ENCODE data around the gene NAALADL2.

Gene NAALADL2

DNA sequence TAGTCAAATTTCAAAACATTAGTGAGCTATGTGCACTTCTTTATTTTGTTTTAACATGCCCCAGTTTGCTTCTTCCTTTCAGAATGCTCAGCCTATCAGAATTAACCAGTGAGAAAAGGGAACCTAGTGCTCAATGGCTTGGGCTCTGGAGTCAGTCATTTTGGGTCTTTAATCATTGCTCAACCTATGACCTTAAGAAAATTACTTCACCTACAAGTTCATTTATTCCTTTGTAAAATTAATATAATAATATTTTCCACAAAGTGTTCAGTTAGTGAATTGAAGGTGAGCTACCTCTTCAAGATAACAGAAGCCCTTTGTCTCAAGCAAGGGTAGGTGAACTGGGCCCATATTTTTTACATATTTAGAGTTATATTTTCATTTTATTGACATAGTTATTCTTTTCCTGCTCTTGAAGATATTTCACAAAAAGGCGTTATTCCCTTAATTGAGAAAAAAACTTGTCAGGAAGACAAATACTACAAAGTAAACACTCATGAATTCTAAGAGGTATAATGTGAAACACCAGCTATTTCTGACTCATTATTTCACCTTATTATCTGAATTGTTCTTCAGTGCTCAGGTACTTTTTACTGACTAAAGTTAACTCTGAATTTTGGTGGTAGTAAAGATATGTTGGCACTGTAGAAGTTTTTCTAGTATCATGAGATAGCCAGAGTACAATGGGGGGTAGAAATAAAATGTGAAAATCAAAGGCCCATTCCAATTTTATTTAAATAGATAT, 415.5 kb downstream of the NAALADL2 start:
- DNase-seq (ENCODE audit: extremely low read depth, low read depth): no peak
- TF ChIP-seq CTCF (IDR thresholded peaks at IDR 0.05; ENCODE audit: low read depth, low read length): no peak

- no peak for DNase-seq (ENCODE audit: extremely low read depth, low read depth)
- no peak for TF ChIP-seq CTCF (IDR thresholded peaks at IDR 0.05; ENCODE audit: low read depth, low read length)
These were observed 419.5 kb downstream of the NAALADL2 start for GRCh38 chr3:175278680-175279079.

DNA sequence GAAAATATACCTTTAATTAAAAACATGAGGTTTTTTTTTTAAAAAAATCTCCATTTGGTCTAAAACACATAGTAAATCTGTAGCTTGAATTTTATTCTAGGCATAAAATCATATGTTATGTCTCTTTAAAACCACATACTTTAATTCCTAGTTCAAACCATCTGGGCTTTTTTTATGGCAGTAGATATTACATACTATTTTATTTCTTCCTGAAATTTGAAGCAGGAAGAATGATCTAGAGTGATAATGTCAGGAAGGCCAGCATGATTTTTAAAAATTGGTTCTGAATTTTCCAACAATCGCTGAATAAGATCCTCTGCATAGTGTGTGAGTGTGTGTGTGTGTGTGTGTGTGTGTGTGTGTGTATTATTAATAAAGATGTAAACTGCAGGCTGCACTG, 420.3 kb downstream of the NAALADL2 start:
- no peak for DNase-seq (ENCODE audit: extremely low read depth, low read depth)
- TF ChIP-seq CTCF (IDR thresholded peaks at IDR 0.05; ENCODE audit: low read depth, low read length): no peak

- no peak for TF ChIP-seq CTCF (IDR thresholded peaks at IDR 0.05; ENCODE audit: low read depth, low read length)
- no peak for DNase-seq (ENCODE audit: extremely low read depth, low read depth)
These were observed 420.8 kb downstream of the NAALADL2 start for GRCh38 chr3:175279911-175280310.

DNA sequence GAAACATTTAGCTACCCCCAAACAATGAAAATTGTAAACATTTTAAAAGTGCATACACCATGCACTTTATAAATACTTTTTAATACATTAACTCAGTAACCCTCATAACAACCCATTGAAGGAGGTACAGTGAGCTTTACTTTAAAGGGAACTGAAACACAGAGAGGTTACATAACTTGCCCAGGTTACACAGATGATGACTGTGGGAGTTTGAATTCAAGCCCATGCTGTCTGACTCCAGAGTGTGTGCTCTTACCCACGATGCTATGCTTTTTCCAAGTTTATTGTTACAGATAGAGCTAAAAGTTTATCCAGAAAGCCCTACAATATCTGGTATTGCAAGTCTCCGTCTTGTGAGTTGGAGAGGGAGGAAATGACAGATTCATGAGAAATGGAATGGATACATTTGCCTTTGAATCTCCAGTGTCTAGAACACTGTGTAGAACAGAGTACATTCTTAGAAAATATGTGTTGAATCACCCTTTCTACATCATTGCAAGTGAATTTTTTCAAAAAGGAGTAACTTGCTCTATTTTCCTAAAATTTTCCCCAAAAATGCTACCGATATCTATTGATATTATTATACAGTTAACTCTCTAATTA, 428.3 kb downstream of the NAALADL2 start:
- TF ChIP-seq CTCF (IDR thresholded peaks at IDR 0.05; ENCODE audit: low read depth, low read length): no peak
- DNase-seq (ENCODE audit: extremely low read depth, low read depth): no peak

GRCh38 chr3:175288621-175289020, 429.5 kb downstream of the NAALADL2 start:
- DNase-seq (ENCODE audit: extremely low read depth, low read depth): no peak
- TF ChIP-seq CTCF (IDR thresholded peaks at IDR 0.05; ENCODE audit: low read depth, low read length): no peak

GRCh38 chr3:175294793-175295192, 435.7 kb downstream of the NAALADL2 start:
- DNase-seq (ENCODE audit: extremely low read depth, low read depth): no peak
- TF ChIP-seq CTCF (IDR thresholded peaks at IDR 0.05; ENCODE audit: low read depth, low read length): no peak
